ENCODE measurements around the gene HSD17B3. TPM values are rescaled to one million over a fixed set of nuclear protein-coding genes. Genes with fewer than 3 reads are reported as not detected.

Gene HSD17B3
- total RNA-seq, 2 donors from 2014 or later = 1.4 to 4.9 TPM

DNA sequence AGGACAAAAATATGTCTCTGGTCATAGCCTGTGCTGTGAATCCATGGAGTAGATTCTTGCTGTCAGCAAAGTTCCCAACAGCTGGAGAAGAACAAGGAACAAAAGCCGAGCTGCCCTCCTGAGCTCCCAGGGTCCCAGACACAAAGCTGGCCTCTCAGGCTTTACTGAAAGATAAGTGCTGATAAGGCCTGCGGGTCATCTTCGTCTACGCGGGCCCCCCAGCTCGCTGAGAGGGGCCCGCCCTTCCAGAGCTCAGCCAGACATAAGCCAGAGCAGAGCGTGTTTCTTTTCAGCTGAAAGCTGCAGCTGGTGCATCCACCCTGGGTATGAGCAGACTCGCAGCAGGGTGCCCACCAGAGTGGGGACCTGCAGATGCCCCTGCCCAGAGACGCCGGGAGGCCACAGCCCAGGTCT lies 84.7 kb downstream of the HSD17B3 start:
- Histone ChIP-seq H3K9me3 (no peaks in the 10 kb centered on the region), H3K4me3 (peak overlapping the region; percentile 64), H3K4me1 (ENCODE audit: control insufficient read depth in 1 of 2, low read depth in 2 of 2) (peaks cover 8 to 27% of the 10 kb centered on the region in 2 donors), H3K27ac (no peak overlapping the region), H3K27me3 (replicated peaks; ENCODE audit: insufficient read depth) (no peaks in the 10 kb centered on the region), H3K36me3 (no peaks in the 10 kb centered on the region)
- DNase-seq (ENCODE audit: low spot score) (no peak), ATAC-seq (ENCODE audit: insufficient number of reproducible peaks, low FRiP score, low read depth) (no peak)
- TF ChIP-seq, protein P1, sequence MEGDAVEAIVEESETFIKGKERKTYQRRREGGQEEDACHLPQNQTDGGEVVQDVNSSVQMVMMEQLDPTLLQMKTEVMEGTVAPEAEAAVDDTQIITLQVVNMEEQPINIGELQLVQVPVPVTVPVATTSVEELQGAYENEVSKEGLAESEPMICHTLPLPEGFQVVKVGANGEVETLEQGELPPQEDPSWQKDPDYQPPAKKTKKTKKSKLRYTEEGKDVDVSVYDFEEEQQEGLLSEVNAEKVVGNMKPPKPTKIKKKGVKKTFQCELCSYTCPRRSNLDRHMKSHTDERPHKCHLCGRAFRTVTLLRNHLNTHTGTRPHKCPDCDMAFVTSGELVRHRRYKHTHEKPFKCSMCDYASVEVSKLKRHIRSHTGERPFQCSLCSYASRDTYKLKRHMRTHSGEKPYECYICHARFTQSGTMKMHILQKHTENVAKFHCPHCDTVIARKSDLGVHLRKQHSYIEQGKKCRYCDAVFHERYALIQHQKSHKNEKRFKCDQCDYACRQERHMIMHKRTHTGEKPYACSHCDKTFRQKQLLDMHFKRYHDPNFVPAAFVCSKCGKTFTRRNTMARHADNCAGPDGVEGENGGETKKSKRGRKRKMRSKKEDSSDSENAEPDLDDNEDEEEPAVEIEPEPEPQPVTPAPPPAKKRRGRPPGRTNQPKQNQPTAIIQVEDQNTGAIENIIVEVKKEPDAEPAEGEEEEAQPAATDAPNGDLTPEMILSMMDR (IDR thresholded peaks at IDR 0.05) = no peak

DNA sequence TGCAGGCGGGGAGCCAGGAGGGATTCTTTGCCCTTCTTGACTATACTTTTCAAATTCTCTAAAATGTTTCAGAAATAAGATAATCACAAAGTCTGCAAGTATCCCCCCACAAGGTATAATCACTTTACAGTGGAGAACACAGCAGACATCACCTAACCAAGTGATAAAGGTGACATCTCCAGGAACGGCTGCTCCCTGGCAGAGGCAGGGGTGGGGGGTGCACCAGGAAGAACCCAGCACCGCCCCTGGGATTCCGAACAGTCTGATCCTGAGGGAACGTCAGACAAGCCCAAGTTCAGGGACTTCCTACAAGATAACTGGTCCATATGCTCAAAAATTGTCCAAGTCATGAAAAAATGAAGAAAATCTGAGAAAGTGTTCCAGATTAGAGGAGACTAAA lies 85.4 kb downstream of the HSD17B3 start:
- Histone ChIP-seq H3K4me3 (no peak overlapping the region), H3K4me1 (ENCODE audit: control insufficient read depth in 1 of 2, low read depth in 2 of 2) (peaks cover 8 to 27% of the 10 kb centered on the region in 2 donors), H3K27me3 (replicated peaks; ENCODE audit: insufficient read depth) (no peaks in the 10 kb centered on the region), H3K9me3 (no peaks in the 10 kb centered on the region), H3K27ac (no peak overlapping the region), H3K36me3 (no peaks in the 10 kb centered on the region)
- DNase-seq (ENCODE audit: low spot score) = no peak
- TF ChIP-seq, protein P1 (IDR thresholded peaks at IDR 0.05) = no peak
- ATAC-seq (ENCODE audit: insufficient number of reproducible peaks, low FRiP score, low read depth) = no peak

- TF ChIP-seq, protein P1 (IDR thresholded peaks at IDR 0.05) = no peak
- no peaks in the 10 kb centered on the region for H3K27me3 ChIP-seq (replicated peaks; ENCODE audit: insufficient read depth)
- no peak overlapping the region for H3K27ac ChIP-seq
- H3K9me3 ChIP-seq = no peaks in the 10 kb centered on the region
- no peaks in the 10 kb centered on the region for H3K36me3 ChIP-seq
- ATAC-seq (ENCODE audit: insufficient number of reproducible peaks, low FRiP score, low read depth) (no peak), DNase-seq (ENCODE audit: low spot score) (no peak)
- H3K4me3 ChIP-seq = no peak overlapping the region
- peaks cover 8 to 27% of the 10 kb centered on the region in 2 donors for H3K4me1 ChIP-seq (ENCODE audit: control insufficient read depth in 1 of 2, low read depth in 2 of 2)
Observed at GRCh38 chr9:96215841-96216240, 86.1 kb downstream of the HSD17B3 start.

DNA sequence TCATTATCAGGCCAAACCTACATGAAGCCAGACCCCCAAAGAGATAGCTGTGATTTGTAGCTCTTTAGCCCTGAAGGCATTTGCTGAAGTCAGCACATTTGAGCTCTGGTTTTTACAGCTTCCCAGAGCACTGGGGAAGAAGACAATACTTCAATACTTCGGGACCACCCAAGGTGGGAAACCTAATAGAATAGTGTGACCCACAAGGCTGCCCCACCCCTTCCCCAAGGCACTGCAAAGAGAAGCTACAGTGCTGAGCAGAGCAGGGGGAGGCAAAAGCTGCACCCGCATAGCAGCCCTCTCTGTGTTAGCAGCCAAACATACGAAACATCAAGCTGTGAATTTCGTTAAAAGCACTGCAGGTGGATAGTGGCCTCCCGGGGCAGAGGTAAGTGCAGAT lies 87.3 kb downstream of the HSD17B3 start:
- TF ChIP-seq, protein P1 (IDR thresholded peaks at IDR 0.05) = no peak
- ATAC-seq (ENCODE audit: insufficient number of reproducible peaks, low FRiP score, low read depth) (no peak), DNase-seq (ENCODE audit: low spot score) (no peak)
- no peaks in the 10 kb centered on the region for H3K36me3 ChIP-seq
- H3K27me3 ChIP-seq (replicated peaks; ENCODE audit: insufficient read depth) = no peaks in the 10 kb centered on the region
- no peak overlapping the region for H3K27ac ChIP-seq
- no peaks in the 10 kb centered on the region for H3K9me3 ChIP-seq
- H3K4me3 ChIP-seq = no peak overlapping the region
- peaks cover 8 to 27% of the 10 kb centered on the region in 2 donors for H3K4me1 ChIP-seq (ENCODE audit: control insufficient read depth in 1 of 2, low read depth in 2 of 2)

- Histone ChIP-seq H3K27ac (no peak overlapping the region), H3K9me3 (no peaks in the 10 kb centered on the region), H3K4me3 (no peak overlapping the region), H3K27me3 (replicated peaks; ENCODE audit: insufficient read depth) (no peaks in the 10 kb centered on the region), H3K36me3 (no peaks in the 10 kb centered on the region), H3K4me1 (ENCODE audit: control insufficient read depth in 1 of 2, low read depth in 2 of 2) (no peaks in the 10 kb centered on the region)
- TF ChIP-seq, protein P1 (IDR thresholded peaks at IDR 0.05) = no peak
- ATAC-seq (ENCODE audit: insufficient number of reproducible peaks, low FRiP score, low read depth) (no peak), DNase-seq (ENCODE audit: low spot score) (no peak)
Observed at GRCh38 chr9:96209407-96210271, 92.3 kb downstream of the HSD17B3 start.
